GM21825 (cell line): ENCODE measurements around the gene NFAT5.
"Not testable (repeated sequence)": the region's sequence is repeated elsewhere in the genome, so short reads cannot be mapped to it uniquely, and the experiment has no call there.

Source experiments
- ATAC-seq: cut with Tn5 transposase; IDR thresholded peaks from one replicate; pipeline ENCODE4 v1.9.1; 2021; ENCODE audit warnings: mild to moderate bottlenecking, moderate library complexity; ENCODE audit not compliant: unreplicated experiment

NFAT5 gene

DNA sequence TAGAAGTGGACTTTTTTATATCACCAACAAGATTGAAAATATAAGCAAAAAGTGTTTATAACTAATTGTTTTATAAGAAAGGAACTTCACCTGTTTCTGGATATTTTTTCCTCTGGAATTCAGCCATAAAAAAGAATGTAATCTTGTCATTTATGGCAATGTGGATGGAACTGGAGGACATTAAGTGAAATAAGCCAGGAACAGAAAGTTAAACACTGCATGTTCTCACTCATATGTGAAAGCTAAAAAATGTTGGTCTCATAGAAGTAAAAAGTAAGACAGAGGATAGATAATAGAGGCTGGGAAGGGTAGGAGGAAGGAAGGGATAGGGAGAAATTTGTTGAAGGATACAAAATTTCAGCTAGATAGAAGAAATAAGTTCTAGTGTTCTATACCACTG is 67.6 kb downstream of the NFAT5 start:
- no peak for ATAC-seq

DNA sequence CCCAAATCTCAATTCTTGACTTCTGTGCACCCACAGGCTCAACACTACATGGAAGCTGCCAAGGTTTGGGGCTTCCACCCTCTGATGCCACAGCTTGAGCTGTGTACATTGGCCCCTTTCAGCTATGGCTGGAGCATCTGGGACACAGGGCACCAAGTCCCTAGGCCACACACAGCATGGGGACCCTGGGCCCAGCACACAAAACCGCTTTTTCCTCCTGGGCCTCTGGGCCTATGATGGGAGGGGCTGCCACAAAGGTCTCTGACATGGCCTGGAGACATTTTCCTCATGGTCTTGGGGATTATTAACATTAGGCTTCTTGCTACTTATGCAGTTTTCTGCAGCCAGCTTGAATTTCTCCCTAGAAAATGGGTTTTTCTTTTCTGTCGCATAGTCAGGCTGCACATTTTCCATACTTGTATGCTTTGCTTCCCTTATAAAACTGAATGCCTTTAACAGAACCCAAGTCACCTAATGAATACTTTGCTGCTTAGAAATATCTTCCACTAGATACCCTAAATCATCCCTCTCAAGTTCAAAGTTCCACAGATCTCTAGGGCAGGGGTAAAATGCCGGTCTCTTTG is 70.9 kb downstream of the NFAT5 start:
- not testable (repeated sequence) for ATAC-seq

DNA sequence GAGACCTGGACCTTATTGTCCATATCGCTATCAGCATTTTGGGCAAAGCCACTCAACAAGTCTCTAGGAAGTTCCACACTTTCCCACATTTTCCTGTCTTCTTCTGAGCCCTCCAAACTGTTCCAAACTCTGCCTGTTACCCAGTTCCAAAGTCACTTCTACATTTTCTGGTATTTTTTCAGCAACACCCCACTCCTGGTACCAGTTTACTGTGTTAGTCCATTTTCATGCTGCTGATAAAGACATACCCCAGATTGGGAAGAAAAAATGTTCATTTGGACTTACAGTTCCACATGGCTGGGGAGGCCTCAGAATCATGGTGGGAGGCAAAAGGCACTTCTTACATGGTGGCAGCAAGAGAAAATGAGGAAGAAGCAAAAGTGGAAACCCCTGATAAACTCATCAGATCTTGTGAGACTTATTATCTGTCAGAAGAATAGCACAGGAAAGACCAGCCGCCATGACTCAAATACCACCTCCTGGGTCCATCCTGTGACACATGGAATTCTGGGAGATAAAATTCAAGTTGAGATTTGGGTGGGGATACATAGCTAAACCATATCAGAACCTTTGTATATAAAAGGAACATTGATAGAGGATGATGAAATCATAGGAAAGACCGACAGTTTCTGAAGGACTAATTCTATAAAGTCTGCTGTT is 71.6 kb downstream of the NFAT5 start:
- not testable (repeated sequence) for ATAC-seq

DNA sequence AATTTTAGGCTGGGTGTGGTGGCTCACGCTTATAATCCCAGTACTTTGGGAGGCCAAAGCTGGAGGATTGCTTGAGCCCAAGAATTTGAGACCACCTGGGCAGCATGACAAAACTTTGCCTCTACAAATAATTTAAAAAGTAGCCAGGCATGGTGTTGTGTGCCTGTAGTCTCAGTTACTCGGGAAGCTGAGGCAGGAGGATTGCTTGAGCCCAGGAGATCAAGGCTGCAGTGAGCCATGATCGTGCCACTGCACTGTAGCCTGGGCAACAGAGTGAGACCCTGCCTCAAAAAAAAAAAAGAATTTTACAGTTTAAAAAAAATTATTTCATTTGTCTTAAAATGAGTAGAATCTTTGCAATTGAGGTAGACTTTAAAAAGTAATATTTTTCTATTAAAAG is 78.2 kb downstream of the NFAT5 start:
- not testable (repeated sequence) for ATAC-seq

DNA sequence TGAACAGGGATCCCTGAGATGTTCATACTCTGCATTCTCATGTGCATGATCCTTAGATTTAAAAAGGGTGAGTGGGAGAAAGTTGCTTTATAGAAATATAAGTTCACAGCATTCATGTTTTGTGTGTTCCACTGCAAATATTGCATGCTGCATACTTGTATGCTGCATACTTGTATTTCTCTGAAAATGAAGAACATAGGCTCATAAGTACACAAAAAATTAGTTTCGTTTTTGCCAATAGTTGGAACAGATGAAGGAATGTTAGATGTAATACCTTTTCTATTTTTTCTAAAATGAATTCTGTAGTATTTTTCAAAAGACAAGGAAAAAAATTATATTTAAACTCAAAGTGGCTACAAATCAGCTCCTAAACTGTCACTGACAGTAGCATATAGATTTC is 79.0 kb downstream of the NFAT5 start:
- ATAC-seq = no peak

DNA sequence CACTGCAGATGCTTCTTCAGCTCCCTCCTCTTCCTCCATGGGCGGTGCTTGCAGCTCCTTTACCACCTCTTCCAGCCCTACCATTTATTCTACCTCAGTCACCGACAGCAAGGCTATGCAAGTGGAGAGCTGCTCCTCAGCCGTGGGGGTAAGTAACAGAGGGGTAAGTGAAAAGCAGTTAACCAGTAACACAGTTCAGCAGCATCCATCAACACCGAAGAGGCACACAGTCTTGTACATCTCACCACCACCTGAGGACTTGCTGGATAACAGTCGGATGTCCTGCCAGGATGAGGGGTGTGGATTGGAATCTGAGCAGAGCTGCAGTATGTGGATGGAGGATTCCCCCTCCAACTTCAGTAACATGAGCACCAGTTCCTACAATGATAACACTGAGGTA is 81.3 kb downstream of the NFAT5 start:
- no peak for ATAC-seq

DNA sequence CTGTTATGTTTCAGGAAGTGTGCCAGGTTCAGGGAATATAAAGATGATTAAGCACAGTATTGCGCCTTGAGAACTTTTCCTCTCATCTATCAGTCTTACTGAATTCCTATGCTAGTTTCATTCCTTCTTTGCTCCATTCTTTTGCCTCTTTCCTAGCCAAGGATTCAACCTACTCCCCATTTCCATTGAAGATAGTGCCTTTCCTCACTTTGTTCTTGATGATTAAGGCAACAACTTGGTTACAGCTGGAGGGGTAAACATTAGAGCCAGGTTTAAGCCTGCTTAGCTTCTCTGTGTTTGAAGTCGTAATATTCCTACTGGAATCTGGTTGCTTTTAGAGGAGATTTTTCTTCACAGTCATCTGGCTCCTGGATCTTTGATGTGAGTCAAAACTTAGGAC is 85.5 kb downstream of the NFAT5 start:
- no peak for ATAC-seq

DNA sequence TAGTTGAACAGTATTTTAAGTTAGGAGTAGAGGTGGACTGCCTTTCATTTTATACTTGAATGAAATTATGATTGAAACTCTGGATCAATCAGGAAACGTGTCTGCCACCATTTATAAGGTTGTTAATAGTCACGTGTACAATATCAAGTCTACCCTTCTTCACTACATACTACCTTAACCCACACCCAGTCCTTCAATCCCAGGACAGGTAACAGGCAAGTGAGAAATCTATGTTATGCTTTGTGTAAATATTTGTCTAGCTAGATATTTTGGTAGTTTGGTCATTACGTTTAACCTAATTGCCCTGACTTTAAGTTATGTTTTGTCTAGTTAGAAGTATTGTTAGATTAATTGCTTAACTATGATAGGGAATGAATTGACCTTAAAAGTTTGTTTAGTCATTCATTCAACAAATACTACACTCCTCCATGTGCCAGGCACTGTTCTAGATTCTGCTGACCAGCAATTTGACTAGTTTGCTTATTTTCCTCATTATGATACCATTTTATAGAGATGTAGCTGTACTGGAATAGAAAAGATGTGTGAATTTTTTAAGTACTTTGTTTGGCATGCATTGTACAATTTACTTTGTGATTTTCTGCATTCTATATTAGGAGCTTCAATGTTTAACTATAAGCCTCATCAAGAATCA is 88.6 kb downstream of the NFAT5 start:
- no peak for ATAC-seq

DNA sequence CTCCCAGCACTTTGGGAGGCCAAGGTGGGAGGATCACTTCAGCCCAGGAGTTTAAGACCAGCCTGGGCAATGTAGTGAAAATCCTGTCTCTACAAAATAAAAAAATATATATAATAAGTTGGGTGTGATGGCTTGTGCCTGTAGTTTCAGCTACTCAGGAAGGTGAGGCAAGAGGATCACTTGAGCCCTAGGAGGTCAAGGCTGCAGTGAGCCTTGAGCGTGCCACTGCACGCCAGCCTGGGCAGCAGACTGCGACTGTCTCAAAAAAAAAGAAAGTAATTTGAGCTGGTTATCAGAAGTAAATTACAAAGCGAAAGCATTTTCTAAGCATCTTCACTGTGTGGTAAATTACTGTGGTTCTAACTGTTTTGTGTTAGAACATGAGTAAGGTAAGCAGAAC is 94.4 kb downstream of the NFAT5 start:
- ATAC-seq = no peak

DNA sequence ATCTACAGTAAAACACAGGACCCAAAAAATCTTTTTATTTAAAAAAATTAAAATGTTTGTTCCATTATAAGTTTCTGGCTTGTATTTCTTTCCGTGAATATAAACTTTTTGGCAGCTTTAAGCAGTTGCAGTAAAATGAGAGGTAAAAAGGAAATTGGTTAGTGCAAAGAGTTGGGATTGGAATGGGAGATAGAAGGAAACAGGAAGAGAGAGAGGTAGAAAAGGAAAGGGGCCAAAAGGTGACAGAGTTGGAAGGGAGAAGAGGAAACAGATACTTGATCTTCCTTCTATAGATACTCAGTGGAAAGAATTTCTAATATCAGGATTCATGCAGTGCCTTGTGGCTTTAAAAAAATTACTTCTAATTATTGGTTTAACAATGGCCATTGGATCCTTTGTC is 97.1 kb downstream of the NFAT5 start:
- no peak for ATAC-seq

DNA sequence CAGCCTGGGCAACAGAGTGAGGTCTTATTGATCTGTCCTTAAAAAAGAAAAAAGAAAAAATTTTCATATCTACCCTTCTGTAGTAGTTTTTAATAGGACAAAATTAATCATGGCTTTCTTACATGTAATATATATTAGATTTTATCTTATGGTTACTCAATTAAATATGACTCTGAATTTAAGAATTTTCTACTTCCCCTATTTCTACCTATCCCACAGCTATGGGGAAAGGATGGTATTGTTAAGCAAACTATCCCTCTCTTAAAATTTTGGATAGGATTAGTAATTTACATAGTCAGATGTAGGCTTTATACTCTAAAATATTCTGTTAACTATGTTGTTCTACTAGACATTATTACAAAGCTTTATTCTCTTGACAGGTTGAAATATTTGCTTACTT is 98.1 kb downstream of the NFAT5 start:
- ATAC-seq = no peak

DNA sequence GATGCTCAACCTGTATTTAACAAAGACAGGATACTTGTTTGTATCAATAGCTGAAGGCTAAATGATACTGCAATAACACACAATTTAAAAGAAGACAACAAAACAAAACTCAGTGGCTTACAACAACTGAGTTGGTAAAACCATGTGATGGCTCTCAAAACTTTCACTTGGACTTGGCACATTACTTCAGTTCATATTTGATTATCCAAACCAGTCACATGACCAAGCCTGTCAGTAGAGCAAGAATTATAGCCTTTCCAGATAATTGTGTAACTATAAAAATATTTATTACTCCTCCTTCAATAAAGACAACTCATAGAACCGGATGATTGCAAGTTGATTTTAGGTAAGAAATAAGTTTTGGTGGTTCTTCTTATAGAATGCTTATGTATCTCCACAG is 103.8 kb downstream of the NFAT5 start:
- ATAC-seq = no peak

DNA sequence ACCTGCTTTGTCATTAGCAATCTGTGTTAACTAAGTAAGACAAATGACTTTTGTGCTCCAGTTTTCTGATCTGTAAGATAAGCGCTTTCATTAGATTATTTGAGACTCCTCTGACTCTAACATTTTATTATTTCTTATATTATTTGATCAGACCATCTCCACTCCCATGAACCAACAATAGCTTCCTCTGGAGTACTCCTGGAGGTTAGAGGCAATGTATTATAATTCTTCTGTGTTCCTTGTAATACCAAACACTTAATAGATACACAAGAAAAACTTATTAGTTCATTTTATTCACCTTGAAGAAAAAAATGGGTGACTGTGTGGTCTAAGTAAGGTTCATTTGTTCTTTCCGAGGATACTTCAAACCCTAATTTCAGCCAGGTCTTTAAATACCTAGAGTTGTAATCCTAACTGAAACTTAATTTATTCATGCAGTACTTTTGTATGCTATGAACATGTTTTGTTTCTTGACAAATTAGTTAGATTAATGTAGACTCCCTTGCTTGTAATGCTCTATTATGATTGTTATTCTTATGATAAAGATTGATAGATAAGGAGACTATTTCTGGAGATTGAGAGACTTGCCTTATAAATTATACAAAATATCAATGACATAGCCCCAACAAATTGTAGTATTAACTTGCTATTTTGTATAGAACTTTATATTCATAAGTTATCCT is 106.7 kb downstream of the NFAT5 start:
- no peak for ATAC-seq

DNA sequence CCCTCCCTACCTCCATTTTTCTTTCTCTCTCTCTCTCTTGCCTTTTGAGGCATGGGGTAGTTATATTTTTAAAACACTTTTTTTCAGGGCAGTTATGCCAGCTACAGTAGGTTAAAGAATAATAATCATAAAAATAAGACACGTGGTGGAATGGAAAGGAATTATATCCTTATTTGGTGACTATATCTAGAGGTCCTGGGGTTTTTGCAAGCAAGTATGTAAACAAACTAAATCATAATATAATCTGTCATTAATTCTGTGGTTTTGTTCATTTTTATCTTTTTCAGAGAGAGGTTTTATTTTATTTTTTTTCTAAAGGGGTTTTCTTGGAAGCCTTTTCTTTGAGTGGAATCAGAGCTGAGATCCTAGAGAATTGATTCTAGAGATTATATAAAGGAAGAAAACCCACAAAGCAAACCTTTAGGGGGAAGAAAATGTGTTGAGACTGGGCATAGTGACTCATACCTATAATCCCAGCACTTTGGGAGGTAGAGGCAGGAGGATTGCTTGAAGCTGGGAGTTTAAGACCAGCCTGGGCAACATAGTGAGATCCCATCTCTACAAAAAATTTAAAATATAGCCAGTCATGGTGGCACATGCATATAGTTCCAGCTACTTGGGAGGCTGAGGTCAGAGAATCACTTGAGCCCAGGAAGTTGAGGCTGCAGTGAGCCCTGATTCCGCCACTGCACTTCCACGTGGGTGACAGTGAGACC is 107.4 kb downstream of the NFAT5 start:
- ATAC-seq = no peak

DNA sequence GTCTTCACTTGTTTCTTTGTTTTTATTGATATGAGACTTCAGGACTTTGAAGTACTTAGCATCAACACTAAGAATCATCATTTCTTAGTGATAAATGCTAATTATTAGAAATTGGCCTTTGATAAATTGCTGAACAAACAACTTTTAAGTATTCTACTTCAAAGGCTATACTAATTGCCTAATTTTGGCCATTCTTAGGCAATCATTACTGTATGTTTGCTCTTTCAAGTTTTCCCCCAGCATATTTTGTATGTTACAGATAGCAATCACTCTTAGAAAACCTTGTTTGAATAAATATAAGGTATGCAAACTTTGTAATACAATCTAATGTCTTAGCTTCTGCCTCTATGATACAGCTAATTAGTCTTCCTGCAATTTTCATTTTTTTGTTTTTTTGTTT is 114.6 kb downstream of the NFAT5 start:
- no peak for ATAC-seq

DNA sequence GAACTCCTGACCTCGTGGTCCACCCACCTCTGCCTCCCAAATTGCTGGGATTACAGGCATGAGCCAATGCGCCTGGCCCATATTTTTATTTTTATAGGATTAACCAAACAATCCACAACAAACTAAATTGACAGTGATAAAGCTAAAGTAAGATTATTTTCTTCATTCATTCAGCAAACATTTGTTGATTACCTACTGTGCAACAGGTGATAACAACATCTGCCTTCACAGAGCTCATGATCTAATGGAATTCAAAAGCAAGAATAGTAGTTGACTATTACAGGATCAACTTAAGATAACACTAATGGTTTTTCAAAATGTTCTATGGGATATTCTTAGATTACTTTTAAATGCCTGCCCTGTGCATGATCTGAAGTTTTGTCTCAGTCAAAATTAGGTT is 122.8 kb downstream of the NFAT5 start:
- ATAC-seq = no peak

DNA sequence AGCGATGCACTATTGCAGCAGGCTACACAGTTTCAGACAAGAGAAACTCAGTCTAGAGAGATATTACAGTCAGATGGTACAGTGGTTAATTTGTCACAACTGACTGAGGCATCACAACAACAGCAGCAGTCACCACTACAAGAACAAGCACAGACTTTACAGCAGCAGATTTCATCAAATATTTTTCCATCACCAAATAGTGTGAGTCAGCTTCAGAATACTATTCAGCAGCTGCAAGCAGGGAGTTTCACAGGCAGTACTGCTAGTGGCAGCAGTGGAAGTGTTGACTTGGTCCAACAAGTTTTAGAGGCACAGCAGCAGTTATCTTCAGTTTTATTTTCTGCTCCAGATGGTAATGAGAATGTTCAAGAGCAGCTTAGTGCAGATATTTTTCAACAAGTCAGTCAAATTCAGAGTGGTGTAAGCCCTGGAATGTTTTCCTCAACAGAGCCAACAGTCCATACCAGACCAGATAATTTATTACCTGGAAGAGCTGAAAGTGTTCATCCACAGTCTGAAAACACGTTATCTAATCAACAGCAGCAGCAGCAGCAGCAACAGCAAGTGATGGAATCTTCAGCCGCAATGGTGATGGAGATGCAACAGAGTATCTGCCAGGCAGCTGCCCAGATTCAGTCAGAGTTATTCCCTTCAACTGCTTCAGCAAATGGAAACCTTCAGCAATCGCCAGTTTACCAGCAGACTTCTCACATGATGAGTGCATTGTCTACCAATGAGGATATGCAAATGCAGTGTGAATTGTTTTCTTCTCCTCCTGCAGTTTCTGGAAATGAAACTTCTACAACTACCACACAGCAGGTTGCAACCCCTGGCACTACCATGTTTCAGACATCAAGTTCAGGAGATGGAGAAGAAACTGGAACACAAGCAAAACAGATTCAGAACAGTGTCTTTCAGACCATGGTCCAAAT is 126.5 kb downstream of the NFAT5 start:
- no peak for ATAC-seq

DNA sequence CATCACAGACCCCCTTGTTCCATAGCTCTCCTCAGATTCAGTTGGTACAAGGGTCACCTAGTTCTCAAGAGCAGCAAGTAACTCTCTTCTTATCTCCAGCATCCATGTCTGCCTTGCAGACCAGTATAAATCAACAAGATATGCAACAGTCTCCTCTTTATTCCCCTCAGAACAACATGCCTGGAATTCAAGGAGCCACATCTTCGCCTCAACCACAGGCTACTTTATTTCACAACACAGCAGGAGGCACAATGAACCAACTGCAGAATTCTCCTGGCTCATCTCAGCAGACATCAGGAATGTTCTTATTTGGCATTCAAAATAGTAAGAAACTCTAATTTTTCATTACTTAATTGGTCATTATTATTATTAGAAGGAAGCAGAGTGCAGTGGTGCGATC is 128.2 kb downstream of the NFAT5 start:
- no peak for ATAC-seq

DNA sequence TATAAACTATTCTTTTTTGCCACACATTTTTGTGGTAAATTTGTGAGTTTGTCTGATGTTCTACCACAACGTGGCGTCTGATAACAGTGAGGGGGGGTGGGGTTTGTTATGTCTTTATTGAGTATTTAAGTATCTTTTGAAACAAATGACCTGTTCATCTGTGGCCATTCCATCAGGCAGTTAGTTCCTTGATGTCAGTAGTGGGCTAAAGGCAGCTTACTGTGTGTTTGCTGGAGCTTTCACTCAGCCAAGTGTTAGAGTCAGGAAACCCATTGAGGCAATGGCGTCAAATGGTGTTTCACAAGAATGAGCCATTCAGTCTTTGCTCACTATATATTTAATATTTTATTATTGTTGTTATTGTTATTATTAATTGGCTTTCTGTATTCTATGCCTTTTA is 132.6 kb downstream of the NFAT5 start:
- ATAC-seq = no peak

DNA sequence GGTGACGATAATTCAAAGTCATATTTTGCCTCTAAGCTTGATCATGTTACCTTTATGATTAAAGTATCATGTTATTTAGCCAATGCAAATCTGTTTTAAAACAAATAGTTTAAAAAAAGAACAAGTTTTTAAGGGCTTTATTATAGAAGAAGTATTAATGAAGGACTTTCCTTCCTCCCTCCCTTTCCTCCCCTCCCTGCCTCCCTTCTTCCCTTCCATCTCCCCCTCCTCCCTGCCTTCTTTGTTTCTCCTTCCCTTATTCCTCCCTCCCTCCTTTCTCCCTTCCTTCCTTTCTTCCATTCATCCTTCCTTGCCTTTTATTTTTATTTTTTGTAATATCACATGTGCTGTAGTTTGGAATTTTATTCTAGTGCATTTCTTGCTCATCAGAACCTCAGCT is 134.1 kb downstream of the NFAT5 start:
- ATAC-seq = no peak
